Measurements from ENCODE around the gene CCDC192. TPM values are rescaled to one million over a fixed set of nuclear protein-coding genes. Genes with fewer than 3 reads are reported as not detected.

CCDC192 gene
- total and polyA plus RNA-seq, 2 experiments from 2014 or later = 0.40 TPM; not detected in 1

DNA sequence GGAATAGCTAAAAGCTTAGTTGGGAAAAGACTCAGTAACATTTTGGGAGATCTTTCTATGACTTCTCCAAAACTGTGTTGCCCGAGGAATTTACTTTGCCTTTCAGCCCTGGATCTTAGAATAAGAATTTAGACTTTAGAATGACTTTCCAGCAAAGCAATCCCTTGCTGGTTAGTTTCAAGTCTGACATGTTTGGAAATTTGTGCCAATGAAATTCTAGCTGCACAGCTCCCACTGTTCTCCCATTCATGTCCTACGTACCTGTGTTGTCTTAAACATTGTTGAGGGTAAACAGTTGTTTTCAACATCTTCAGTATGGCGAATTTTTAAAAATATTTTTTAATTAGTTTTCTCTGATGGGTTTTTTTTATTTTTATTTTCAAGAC is 111.4 kb downstream of the CCDC192 start:
- H3K36me3 Mint-ChIP-seq (ENCODE audit: low read depth) = no peaks in the 10 kb centered on the region
- TF ChIP-seq EZH2phosphoT487 (IDR thresholded peaks at IDR 0.05; ENCODE audit: unreplicated experiment) (no peak), EZH2 (IDR thresholded peaks at IDR 0.05; ENCODE audit: low read depth, unreplicated experiment) (no peak), NANOG (IDR thresholded peaks at IDR 0.05; ENCODE audit: borderline replicate concordance) (no peak), ZNF331 (CRISPR knock-in tag; IDR thresholded peaks at IDR 0.05; ENCODE audit: low read depth) (no peak), CREB1 (CRISPR knock-in tag; IDR thresholded peaks at IDR 0.05; ENCODE audit: low read depth) (no peak), POLR2AphosphoS5 (IDR thresholded peaks at IDR 0.05; ENCODE audit: low read depth) (no peak)
- TF ChIP-seq, protein P1, sequence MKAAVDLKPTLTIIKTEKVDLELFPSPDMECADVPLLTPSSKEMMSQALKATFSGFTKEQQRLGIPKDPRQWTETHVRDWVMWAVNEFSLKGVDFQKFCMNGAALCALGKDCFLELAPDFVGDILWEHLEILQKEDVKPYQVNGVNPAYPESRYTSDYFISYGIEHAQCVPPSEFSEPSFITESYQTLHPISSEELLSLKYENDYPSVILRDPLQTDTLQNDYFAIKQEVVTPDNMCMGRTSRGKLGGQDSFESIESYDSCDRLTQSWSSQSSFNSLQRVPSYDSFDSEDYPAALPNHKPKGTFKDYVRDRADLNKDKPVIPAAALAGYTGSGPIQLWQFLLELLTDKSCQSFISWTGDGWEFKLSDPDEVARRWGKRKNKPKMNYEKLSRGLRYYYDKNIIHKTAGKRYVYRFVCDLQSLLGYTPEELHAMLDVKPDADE (IDR thresholded peaks at IDR 0.05) = no peak
- TF ChIP-seq, protein P2, sequence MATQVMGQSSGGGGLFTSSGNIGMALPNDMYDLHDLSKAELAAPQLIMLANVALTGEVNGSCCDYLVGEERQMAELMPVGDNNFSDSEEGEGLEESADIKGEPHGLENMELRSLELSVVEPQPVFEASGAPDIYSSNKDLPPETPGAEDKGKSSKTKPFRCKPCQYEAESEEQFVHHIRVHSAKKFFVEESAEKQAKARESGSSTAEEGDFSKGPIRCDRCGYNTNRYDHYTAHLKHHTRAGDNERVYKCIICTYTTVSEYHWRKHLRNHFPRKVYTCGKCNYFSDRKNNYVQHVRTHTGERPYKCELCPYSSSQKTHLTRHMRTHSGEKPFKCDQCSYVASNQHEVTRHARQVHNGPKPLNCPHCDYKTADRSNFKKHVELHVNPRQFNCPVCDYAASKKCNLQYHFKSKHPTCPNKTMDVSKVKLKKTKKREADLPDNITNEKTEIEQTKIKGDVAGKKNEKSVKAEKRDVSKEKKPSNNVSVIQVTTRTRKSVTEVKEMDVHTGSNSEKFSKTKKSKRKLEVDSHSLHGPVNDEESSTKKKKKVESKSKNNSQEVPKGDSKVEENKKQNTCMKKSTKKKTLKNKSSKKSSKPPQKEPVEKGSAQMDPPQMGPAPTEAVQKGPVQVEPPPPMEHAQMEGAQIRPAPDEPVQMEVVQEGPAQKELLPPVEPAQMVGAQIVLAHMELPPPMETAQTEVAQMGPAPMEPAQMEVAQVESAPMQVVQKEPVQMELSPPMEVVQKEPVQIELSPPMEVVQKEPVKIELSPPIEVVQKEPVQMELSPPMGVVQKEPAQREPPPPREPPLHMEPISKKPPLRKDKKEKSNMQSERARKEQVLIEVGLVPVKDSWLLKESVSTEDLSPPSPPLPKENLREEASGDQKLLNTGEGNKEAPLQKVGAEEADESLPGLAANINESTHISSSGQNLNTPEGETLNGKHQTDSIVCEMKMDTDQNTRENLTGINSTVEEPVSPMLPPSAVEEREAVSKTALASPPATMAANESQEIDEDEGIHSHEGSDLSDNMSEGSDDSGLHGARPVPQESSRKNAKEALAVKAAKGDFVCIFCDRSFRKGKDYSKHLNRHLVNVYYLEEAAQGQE (IDR thresholded peaks at IDR 0.05; ENCODE audit: unreplicated experiment) = no peak
- TF ChIP-seq, protein P3, sequence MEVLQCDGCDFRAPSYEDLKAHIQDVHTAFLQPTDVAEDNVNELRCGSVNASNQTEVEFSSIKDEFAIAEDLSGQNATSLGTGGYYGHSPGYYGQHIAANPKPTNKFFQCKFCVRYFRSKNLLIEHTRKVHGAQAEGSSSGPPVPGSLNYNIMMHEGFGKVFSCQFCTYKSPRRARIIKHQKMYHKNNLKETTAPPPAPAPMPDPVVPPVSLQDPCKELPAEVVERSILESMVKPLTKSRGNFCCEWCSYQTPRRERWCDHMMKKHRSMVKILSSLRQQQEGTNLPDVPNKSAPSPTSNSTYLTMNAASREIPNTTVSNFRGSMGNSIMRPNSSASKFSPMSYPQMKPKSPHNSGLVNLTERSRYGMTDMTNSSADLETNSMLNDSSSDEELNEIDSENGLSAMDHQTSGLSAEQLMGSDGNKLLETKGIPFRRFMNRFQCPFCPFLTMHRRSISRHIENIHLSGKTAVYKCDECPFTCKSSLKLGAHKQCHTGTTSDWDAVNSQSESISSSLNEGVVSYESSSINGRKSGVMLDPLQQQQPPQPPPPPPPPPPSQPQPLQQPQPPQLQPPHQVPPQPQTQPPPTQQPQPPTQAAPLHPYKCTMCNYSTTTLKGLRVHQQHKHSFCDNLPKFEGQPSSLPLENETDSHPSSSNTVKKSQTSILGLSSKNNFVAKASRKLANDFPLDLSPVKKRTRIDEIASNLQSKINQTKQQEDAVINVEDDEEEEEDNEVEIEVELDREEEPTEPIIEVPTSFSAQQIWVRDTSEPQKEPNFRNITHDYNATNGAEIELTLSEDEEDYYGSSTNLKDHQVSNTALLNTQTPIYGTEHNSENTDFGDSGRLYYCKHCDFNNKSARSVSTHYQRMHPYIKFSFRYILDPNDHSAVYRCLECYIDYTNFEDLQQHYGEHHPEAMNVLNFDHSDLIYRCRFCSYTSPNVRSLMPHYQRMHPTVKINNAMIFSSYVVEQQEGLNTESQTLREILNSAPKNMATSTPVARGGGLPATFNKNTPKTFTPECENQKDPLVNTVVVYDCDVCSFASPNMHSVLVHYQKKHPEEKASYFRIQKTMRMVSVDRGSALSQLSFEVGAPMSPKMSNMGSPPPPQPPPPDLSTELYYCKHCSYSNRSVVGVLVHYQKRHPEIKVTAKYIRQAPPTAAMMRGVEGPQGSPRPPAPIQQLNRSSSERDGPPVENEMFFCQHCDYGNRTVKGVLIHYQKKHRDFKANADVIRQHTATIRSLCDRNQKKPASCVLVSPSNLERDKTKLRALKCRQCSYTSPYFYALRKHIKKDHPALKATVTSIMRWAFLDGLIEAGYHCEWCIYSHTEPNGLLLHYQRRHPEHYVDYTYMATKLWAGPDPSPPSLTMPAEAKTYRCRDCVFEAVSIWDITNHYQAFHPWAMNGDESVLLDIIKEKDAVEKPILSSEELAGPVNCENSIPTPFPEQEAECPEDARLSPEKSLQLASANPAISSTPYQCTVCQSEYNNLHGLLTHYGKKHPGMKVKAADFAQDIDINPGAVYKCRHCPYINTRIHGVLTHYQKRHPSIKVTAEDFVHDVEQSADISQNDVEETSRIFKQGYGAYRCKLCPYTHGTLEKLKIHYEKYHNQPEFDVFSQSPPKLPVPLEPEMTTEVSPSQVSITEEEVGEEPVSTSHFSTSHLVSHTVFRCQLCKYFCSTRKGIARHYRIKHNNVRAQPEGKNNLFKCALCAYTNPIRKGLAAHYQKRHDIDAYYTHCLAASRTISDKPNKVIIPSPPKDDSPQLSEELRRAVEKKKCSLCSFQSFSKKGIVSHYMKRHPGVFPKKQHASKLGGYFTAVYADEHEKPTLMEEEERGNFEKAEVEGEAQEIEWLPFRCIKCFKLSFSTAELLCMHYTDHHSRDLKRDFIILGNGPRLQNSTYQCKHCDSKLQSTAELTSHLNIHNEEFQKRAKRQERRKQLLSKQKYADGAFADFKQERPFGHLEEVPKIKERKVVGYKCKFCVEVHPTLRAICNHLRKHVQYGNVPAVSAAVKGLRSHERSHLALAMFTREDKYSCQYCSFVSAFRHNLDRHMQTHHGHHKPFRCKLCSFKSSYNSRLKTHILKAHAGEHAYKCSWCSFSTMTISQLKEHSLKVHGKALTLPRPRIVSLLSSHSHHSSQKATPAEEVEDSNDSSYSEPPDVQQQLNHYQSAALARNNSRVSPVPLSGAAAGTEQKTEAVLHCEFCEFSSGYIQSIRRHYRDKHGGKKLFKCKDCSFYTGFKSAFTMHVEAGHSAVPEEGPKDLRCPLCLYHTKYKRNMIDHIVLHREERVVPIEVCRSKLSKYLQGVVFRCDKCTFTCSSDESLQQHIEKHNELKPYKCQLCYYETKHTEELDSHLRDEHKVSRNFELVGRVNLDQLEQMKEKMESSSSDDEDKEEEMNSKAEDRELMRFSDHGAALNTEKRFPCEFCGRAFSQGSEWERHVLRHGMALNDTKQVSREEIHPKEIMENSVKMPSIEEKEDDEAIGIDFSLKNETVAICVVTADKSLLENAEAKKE (CRISPR knock-in tag; IDR thresholded peaks at IDR 0.05) = no peak
- H3K4me1 ChIP-seq (ENCODE audit: insufficient read depth) = peaks cover 16% of the 10 kb centered on the region
- H3K9me3 Mint-ChIP-seq = no peaks in the 10 kb centered on the region
- no peaks in the 10 kb centered on the region for H3K36me3 ChIP-seq (ENCODE audit: insufficient read depth)
- H3K4me3 ChIP-seq = no peak overlapping the region
- DNase-seq (ENCODE audit: low spot score) (no peak), ATAC-seq (no peak)
- no peaks in the 10 kb centered on the region for H3K27me3 ChIP-seq (ENCODE audit: insufficient read depth)
- no peak overlapping the region for H3K27ac Mint-ChIP-seq
- H2AFZ ChIP-seq = no peak overlapping the region
- H3K27me3 Mint-ChIP-seq (ENCODE audit: insufficient read depth, low read depth, poor library complexity) = peaks cover 3% of the 10 kb centered on the region
- H3F3A ChIP-seq (replicated peaks; ENCODE audit: low read depth) = no peaks in the 10 kb centered on the region
- no peaks in the 10 kb centered on the region for H4K20me1 ChIP-seq (replicated peaks; ENCODE audit: insufficient read depth)
- H3K9me2 ChIP-seq (ENCODE audit: insufficient read depth) = peaks cover 7% of the 10 kb centered on the region
- no peak overlapping the region for H3K4me2 ChIP-seq
- H3K4me1 Mint-ChIP-seq = peaks cover 27% of the 10 kb centered on the region
- no peaks in the 10 kb centered on the region for H3K79me2 ChIP-seq (replicated peaks; ENCODE audit: insufficient read depth)
- H3K27ac ChIP-seq (ENCODE audit: low read depth) = no peak overlapping the region
- no peak overlapping the region for H3K4me3 Mint-ChIP-seq
